Endodermal cell (in vitro differentiated cells): Measurements from ENCODE around the gene SAMHD1. TPM values are rescaled to one million over a fixed set of nuclear protein-coding genes. Genes with fewer than 3 reads are reported as not detected.
"Not testable (repeated sequence)": the region's sequence is repeated elsewhere in the genome, so short reads cannot be mapped to it uniquely, and the experiment has no call there.

Experiments
- DNase-seq: peaks from one replicate; pipeline ENCODE4 v3.0.0-alpha.2; 2017
- H3K27ac ChIP-seq: 2 replicates; pipeline ENCODE4 v1.5.1; 2013; ENCODE audit warnings: mild to moderate bottlenecking, low read depth, low read length, moderate library complexity
- H3K27me3 ChIP-seq: 2 replicates; pipeline ENCODE4 v1.6.1; 2013; ENCODE audit warnings: mild to moderate bottlenecking, low read length, moderate library complexity; ENCODE audit not compliant: insufficient read depth, control insufficient read depth, poor library complexity, severe bottlenecking
- H3K36me3 ChIP-seq: 2 replicates; pipeline ENCODE4 v1.7.0; 2013; ENCODE audit warnings: mild to moderate bottlenecking, low read length, moderate library complexity; ENCODE audit not compliant: control insufficient read depth, insufficient read depth
- H3K4me1 ChIP-seq: one replicate; pipeline ENCODE4 v1.7.0; 2013; ENCODE audit warnings: low read length; ENCODE audit not compliant: control insufficient read depth, insufficient read depth
- H3K4me3 ChIP-seq: 2 replicates; pipeline ENCODE4 v1.5.1; 2013; ENCODE audit warnings: mild to moderate bottlenecking, low read length, moderate library complexity
- H3K9ac ChIP-seq: 2 replicates; pipeline ENCODE4 v1.6.1; 2013; ENCODE audit warnings: mild to moderate bottlenecking, low read length, moderate library complexity; ENCODE audit not compliant: poor library complexity, severe bottlenecking; ENCODE audit errors: extremely low read depth
- H3K9me3 ChIP-seq: 2 replicates; pipeline ENCODE4 v1.6.1; 2013; ENCODE audit warnings: mild to moderate bottlenecking, low read length, moderate library complexity; ENCODE audit not compliant: control insufficient read depth
- H3K27ac Mint-ChIP-seq: 2 replicates; pipeline ENCODE4 v1.8.0; 2020; ENCODE audit warnings: mixed read lengths
- H3K27me3 Mint-ChIP-seq: 2 replicates; pipeline ENCODE4 v1.8.0; 2021; ENCODE audit warnings: mild to moderate bottlenecking, mixed read lengths; ENCODE audit not compliant: insufficient read depth
- H3K36me3 Mint-ChIP-seq: 2 replicates; pipeline ENCODE4 v1.8.0; 2020; ENCODE audit warnings: low read depth, mixed read lengths
- H3K4me1 Mint-ChIP-seq: 2 replicates; pipeline ENCODE4 v1.8.0; 2020; ENCODE audit warnings: mixed read lengths
- H3K4me3 Mint-ChIP-seq: 2 replicates; pipeline ENCODE4 v1.8.0; 2020; ENCODE audit warnings: mild to moderate bottlenecking, moderate library complexity, mixed read lengths
- H3K9me3 Mint-ChIP-seq: 2 replicates; pipeline ENCODE4 v1.8.0; 2020; ENCODE audit warnings: mild to moderate bottlenecking, mixed read lengths
- WGBS, 2 experiments: methylation state at CpG; one replicate each; pipeline versions ENCODE4 v1.1.5 to v1.1.7; 2013; ENCODE audit warnings: missing lambda C conversion rate in 2 of 2, mixed read lengths in 1 of 2; ENCODE audit not compliant: insufficient coverage in 1 of 2, insufficient read length in 1 of 2; 5-methylcytosine and 5-hydroxymethylcytosine counted together
- total RNA-seq, 2 donors: library from RNA; stranded (reverse); fragmentation: NEBNext Ultra II Directional in 1 of 2; extraction: Animal tissue kit (Norgen Biotek cat#: 25700) in 1 of 2; gene quantifications; 2 replicates in 1 of 2; 3 replicates in 1 of 2; pipeline ENCODE4 v1.2.1, GENCODE V29; 2021
- TF ChIP-seq, protein P1 (sequence below): fragments of 200-600 bp; sonication (generic); conservative IDR thresholded peaks from 2 replicates; pipeline ENCODE4 v1.5.0; 2021; ENCODE audit warnings: antibody characterized with exemption, mild to moderate bottlenecking

The SAMHD1 gene
- total RNA-seq, 2 donors from 2014 or later: 3.7 to 4.9 TPM

DNA sequence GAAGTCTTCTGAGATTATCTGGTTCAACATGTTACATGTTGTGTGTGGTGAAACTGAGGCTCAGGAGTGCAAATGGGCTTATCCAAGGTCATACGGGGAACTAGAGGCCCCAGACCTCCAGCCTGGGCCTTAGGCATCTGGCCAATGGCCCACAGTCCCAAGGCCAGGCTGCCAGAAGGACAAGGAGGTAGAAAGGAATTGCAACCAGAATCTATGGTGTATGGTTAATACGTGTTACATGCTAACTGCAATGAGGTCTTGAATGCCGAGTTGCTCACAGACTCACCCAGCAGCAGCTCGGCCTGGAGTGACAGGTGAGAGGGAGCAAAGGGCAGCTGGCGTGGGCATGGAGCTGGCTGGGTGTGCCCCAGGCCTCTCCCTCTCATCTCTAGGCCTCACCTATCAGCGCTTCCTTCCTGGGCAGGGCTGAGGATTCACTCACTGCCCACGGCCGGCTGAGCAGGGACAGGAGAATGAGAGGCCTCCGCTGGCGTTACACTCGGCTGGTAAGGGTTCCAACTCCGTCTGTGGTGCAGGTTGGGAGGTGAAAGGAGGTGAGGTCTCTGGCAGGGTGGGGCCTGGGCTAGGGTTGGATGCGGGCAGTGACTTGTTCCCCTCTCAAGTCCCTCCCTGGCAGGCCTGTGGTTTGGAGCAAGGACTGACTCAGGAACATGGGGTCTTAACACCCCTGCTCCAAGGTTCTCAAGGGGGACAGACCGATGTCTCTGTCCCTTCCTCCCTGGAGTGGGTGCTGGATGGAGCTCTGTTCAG, 75.6 kb downstream of the SAMHD1 start, which contains the start of gene TLDC2:
Gene TLDC2, plus strand, starts transcription at position 437 of the 771 bp plus-strand sequence. Its CDS starts 37 bp downstream, at position 474.
- Mint-ChIP-seq H3K27me3 (no peaks in the 10 kb centered on the region), H3K4me3 (no peak within 1 kb of the TSS), H3K27ac (no peak within 1 kb of the TSS), H3K4me1 (no peaks in the 10 kb centered on the region), H3K36me3 (no peaks in the 10 kb centered on the region), H3K9me3 (no peaks in the 10 kb centered on the region)
- H3K9me3 ChIP-seq: no peaks in the 10 kb centered on the region
- no peaks in the 10 kb centered on the region for H3K4me1 ChIP-seq
- 93 to 94% methylated on average over 3 to 14 of the region's 14 CpGs for WGBS, 2 experiments
- H3K9ac ChIP-seq: no peak within 1 kb of the TSS
- H3K27ac ChIP-seq: no peak within 1 kb of the TSS
- no peak for DNase-seq
- no peaks in the 10 kb centered on the region for H3K36me3 ChIP-seq
- no peak within 1 kb of the TSS for H3K4me3 ChIP-seq
- TF ChIP-seq, protein P1, sequence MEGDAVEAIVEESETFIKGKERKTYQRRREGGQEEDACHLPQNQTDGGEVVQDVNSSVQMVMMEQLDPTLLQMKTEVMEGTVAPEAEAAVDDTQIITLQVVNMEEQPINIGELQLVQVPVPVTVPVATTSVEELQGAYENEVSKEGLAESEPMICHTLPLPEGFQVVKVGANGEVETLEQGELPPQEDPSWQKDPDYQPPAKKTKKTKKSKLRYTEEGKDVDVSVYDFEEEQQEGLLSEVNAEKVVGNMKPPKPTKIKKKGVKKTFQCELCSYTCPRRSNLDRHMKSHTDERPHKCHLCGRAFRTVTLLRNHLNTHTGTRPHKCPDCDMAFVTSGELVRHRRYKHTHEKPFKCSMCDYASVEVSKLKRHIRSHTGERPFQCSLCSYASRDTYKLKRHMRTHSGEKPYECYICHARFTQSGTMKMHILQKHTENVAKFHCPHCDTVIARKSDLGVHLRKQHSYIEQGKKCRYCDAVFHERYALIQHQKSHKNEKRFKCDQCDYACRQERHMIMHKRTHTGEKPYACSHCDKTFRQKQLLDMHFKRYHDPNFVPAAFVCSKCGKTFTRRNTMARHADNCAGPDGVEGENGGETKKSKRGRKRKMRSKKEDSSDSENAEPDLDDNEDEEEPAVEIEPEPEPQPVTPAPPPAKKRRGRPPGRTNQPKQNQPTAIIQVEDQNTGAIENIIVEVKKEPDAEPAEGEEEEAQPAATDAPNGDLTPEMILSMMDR: no peak
- H3K27me3 ChIP-seq: no peaks in the 10 kb centered on the region

- H3K4me3 ChIP-seq, H3K27me3 ChIP-seq, H3K36me3 Mint-ChIP-seq, H3K4me1 ChIP-seq, H3K27ac Mint-ChIP-seq, H3K9me3 ChIP-seq, H3K27ac ChIP-seq, H3K9ac ChIP-seq, H3K4me1 Mint-ChIP-seq, DNase-seq, H3K9me3 Mint-ChIP-seq, H3K4me3 Mint-ChIP-seq, H3K36me3 ChIP-seq, H3K27me3 Mint-ChIP-seq: not testable (repeated sequence)
- 100% methylated on average over 1 to 5 of the region's 5 CpGs for WGBS, 2 experiments
These were observed 76.4 kb downstream of the SAMHD1 start for GRCh38 chr20:36875093-36875492.

- no peak overlapping the region for H3K4me3 ChIP-seq
- H3K27ac ChIP-seq: no peak overlapping the region
- Mint-ChIP-seq H3K4me1 (no peaks in the 10 kb centered on the region), H3K9me3 (no peaks in the 10 kb centered on the region), H3K27me3 (no peaks in the 10 kb centered on the region), H3K27ac (no peak overlapping the region), H3K4me3 (no peak overlapping the region), H3K36me3 (no peaks in the 10 kb centered on the region)
- no peaks in the 10 kb centered on the region for H3K9me3 ChIP-seq
- no peak for DNase-seq
- H3K9ac ChIP-seq: no peak overlapping the region
- H3K4me1 ChIP-seq: no peaks in the 10 kb centered on the region
- H3K36me3 ChIP-seq: no peaks in the 10 kb centered on the region
- 94 to 96% methylated on average over 13 of the region's 13 CpGs for WGBS, 2 experiments
- H3K27me3 ChIP-seq: no peaks in the 10 kb centered on the region
- TF ChIP-seq, protein P1: no peak
These were observed 77.9 kb downstream of the SAMHD1 start for GRCh38 chr20:36873498-36874189.
